ENCODE measurements around the gene ST6GALNAC1.
A peak's percentile ranks its signal among the peaks of the same experiment; 100 is the strongest.

The ST6GALNAC1 gene, protein sequence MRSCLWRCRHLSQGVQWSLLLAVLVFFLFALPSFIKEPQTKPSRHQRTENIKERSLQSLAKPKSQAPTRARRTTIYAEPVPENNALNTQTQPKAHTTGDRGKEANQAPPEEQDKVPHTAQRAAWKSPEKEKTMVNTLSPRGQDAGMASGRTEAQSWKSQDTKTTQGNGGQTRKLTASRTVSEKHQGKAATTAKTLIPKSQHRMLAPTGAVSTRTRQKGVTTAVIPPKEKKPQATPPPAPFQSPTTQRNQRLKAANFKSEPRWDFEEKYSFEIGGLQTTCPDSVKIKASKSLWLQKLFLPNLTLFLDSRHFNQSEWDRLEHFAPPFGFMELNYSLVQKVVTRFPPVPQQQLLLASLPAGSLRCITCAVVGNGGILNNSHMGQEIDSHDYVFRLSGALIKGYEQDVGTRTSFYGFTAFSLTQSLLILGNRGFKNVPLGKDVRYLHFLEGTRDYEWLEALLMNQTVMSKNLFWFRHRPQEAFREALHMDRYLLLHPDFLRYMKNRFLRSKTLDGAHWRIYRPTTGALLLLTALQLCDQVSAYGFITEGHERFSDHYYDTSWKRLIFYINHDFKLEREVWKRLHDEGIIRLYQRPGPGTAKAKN

DNA sequence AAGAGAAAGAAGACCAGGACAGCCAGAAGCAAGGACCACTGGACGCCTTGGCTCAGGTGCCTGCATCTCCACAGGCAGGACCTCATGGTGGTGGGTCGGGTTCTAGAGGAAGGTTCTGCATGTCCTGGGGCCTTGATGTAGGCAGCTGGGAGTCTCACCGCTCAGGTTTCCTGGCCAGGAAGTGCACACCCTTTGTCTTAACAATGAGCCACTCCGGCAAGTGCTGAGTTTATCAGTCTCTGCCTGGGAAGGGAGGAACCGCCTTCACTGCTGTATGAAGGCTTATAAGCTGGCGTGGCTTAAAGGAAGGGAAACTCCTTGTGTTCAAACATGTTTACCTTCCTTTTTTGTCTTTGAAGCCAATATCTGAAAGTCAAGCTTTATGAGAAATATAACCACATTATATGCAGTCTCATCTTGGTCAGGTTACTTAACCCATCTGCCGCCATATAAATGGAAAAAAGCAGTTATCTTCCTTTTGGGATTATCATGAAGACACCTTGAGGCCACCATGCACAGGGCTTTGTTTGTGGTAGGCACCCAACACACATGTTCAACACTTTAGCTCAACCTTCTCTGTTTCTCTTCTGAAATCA, at the start of gene ST6GALNAC1:
ST6GALNAC1 (minus strand) TSS at position 205 of the 596 bp plus-strand sequence; CDS start at position 86, 119 bp downstream.
- no peak for DNase-seq

DNA sequence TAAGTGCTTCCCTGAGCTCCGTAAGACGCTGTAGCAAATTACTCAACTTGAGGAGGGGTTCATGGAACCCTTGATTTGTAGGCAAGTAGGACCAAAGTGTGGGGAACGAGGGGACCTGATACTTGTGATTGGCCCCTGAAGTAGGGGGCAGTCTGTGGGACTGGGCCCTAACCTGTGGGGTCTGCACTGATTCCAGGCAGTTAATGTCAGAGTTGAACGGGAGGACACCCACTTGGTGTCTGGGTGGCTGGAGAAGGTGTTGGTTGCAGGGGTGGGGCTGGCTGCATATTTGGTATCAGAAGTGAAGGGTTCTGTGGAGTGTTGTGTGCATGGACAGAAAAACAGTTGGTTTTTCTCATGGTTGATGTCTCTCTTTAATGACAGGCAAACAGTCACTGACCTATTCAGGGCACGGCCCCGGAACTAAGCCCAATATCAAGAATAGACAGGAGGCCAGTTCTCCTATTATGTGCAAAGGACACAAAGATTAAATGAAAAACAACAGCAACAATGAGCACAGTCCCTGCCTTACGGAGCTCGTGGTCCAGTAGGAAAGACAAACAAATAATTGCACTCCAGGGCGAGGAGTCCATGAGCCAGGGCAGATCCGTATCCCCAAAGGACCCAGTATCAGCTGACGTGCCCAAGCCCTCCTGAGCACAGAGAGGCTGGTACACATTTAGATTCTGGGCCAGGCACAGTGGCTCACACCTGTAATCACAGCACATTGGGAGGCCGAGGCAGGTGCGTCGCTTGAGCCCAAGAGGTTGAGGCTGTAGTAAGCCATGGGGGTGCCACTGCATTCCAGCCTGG, 48.0 kb upstream of the ST6GALNAC1 start:
- DNase-seq = no peak

DNA sequence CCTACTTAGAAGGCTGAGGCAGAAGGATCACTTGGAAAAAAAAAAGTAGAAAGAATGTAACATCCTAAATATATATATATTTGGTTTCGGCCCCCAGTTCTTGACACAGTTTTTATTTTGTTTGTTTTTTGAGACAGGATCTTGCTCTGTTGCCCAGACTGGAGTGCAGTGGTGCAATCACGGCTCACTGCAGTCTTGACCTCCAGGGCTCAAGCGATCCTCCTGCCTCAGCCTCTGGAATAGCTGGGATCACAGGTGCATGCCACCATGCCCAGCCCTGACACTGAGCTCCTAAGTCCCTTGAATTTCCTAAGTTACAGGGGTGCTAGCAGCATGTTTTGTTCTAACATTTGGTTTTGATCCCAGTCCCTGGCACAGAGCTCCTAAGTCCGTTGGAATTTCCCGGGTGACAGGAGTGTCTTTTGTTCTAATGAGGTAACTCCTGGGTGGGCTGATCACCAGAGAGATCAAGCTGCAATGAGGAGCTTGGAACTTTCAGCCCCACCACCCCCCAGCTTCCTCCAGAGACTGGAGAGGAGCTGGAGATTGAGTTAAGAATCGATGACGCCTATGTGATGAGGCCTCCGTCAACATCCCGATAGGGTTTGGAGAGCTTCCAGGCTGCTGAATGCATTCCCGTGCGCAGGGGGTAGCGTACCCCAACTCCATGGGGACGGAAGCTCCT, 47.2 kb upstream of the ST6GALNAC1 start:
- DNase-seq = no peak

DNA sequence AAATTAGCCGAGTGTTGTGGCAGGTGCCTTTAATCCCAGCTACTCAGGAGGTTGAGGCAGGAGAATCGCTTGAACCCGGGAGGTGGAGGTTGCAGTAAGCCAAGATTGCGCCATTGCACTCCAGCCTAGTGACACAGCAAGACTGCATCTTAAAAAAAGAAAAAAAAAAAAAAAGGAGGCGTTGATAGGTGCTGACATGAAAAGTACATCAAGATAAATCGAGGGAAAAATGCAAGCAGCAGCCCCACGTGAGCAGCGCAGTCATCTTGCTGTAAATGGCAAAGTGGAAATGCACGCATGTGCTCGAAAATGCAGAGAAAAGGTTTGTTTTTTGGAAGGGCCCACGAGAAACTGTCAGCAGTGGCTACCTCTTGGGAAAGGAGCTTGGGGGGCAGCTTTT, 46.3 kb upstream of the ST6GALNAC1 start:
- no peak for DNase-seq

DNA sequence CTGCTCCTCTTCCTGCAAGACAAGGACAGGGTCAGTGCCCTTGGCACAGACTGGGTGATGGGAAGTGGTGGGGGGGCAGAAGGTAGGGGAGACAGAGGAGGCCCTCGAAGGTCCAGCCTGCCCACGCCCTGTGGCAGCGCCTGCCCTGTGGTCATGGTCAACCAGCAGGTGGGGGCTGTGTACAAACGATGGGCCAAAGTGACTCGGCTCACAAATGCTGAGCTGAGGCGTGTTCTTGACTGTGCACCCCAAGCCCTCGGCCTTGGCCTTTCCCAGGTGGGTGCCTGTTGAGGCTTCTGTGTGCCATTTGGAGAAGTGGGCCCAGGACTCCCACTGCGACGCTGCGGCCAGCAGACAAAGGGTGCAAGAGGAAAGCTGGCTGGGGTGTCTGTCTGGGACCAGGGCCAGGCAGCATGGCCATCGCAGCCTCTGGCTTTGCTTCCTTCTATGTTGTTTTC, 44.6 kb upstream of the ST6GALNAC1 start:
- DNase-seq = no peak

DNA sequence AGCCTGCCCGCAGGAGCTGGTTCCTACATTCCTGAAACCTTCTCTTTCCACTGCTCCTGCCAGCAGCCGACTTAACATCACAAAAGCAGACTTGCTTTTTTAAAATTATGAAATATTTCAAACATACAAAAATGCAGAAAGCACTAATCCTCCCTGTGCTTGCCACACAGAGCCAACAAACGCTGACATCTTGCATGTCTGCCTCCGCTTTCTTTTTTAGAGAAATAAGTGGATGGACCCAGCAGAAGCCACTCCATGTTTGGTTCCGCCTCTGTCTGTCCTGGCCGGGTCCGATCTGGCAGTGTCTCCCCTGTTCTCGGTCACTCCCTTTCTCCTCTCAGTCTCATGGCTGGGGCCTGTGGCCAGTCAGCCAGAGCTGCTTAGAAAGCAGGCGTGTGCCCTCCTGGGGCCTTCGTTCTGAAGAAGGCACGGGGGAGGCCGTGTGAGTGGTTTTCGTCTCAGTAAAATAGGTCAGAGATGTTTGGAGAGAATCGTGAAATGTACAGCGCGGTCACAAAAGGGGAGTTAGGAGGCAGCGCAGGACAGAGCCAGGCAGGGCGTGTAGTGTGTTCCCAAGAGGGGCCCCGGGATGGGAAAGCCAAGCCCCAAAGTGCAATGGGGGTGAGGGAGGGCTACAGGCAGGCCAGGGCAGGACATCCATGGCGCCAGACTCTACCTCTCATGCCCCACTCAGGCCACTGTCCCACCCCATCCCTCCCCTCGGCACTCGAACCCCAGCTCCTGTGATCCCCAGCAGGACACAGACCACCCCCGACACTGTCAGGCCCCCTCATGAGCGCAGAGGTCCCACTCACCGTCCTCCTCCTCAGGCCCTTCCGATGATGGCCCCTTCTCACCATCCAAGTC, 44.0 kb upstream of the ST6GALNAC1 start:
- DNase-seq = no peak

DNA sequence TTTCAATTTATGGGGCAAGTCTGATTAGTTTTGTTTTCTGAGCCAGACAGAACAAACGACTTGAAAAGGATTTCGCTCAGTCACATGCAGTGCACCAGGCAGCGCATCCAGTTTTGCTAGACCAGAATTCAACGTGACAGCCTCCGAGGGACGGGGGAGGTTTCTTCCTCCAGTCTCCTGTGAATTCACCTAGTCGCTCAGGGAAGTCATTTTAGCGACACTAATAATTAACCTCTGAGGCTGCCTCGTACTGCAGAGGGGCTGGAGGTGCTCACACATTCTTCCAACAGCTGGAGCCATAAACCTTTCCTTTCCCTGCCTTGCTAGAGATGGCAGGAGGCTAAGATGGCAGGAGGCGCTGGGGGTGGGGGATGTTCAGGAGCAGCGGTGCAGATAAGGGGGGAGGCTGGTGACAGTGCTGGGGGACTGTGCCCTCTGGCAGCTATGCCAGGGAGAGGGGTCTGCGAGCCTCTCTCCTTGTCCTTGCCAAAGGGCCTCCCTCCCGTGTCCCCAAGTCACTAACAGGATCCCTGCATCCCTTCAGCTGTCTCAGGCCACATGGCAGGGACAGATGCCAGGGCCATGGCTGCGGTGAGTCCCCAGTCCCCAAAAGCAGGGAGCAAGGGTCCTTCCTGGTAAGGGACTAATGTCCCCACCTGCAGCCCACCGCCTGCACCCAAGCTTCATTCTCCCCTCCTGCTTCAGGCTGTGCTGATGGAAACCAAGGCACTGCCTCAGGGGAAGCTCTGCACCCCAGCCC, 43.2 kb upstream of the ST6GALNAC1 start:
- DNase-seq = no peak

DNA sequence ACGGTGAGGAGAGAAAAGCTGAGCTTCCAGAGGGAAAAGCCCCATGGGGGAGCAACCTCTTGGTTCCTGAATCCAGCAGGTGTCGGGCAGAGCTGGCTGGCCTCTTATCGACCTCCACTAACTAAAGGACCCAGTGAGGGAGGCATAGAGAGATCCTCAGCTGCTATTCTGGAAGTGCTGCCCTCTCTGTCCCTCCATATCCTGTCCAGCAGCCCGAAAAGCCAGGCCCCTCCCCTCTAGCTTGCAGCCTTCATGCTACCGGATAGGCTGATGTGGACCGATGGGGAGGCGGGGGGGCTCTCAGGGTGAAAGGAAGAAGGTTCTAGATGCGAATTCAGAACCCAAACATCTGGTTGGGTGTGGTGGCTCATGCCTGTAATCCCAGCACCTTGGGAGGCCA, 42.3 kb upstream of the ST6GALNAC1 start:
- DNase-seq = no peak

DNA sequence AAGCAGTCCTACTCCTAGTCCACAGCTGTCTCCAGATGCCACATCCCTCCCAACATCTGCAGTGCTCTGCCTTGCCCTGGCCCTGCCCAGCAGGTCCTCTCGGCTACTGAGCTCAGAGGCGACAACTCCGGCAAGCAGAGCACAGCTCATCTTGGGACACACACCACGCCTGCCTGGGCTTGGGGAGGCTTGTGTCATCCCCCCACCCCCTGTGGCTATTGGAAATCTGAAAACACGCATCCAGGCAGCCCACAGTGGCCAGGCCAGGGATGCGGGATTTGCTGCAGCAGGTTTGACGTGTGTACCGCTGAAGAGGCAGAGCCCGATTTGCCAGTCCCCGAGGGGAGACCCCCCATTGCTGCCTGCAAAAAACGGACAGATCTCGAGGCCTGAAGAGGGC, 41.8 kb upstream of the ST6GALNAC1 start:
- DNase-seq = no peak

DNA sequence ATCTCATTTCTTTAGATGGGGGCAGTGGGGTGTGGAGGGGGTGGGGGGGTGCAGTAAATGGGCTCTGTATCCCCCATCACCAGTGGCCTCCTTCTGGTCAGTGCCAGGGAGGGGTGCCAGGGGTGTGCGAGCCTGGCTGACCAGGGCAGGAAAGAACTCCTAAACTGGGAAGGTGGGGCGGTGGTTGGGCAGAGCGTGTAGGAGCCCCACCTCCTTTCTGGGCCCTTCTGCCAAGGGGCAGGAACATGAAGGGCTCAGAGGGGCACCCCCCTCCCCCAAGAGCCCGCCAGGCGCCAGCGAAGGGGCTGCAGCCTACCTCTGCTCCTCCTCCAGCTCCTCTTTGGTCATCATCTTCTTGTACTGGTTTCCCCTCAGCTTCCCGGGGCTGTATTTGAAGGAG, 41.2 kb upstream of the ST6GALNAC1 start:
- DNase-seq = no peak

DNA sequence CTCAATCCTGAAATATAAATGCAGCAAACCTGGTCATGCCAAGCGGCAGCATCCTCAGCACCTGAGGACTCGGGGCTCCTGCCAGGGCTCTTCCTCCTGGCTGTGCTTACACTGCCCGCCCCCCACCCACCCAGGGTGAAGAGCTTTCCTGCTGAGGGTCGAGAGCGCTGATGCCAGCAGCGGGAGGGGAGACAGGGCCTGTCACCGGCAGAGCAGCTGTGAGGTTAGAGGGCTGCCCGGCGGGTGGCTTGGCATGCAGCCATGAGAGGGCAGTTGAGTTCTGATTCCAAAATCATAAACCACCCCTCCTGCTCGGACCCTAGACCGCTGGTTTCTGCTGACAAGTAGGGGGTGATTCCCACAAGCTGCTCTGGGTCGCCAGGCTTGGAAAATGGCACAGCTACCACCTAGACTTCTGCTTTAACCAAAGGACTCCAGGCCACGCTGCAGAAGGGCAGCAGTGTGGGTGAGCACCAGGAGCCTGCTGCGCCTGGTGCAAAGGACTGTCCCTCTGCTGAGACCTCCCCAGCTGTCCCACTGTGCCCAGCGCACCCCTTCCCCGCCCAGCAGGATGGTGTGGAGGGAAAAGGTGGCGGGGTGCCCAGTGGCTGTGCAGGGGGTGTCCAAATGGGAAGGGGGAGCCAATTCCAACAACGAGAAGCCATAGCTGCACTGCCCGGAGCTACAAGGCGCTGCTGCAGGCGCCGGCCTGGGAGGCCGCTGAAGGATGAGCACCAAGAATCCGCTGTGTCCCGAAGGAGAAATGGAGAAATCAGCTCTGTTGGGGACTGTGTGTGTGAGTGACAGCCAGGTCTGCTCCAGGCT, 40.6 kb upstream of the ST6GALNAC1 start:
- no peak for DNase-seq

DNA sequence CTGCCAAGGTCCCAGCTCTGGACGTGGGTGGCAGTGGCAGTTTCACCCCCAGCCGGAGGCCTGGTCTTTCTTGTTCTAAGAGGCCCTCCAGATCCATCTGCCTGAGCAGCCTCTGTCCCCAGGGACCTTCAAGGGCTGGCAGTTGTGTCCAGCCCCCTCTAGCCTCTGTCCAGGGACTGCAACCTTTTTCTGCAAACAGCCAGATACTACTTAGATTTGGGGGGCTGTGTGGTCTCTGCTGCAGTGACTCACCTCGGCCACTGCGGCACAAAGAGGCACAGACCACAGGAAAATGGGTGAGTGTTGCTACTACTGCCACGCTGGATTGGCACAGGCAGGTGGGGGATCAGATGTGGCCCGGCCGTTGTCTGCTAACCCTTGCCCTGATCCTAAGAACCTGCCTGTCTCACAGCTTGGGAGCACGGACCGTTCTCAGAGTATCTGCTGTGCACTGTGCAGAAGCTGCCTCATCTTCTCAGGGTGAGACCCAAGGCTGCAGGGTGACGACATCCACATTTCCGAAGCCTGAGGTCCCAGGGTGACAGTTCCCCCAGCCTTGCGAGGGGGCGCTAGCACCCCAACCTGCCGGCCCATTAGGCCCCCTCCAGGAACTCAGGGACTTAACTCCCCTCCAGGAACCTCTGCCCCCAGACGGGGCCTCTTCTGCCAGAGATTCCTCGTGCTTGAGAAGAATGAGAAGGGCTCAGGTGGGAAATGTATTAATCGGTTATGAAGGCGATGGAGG, 39.6 kb upstream of the ST6GALNAC1 start:
- no peak for DNase-seq

DNA sequence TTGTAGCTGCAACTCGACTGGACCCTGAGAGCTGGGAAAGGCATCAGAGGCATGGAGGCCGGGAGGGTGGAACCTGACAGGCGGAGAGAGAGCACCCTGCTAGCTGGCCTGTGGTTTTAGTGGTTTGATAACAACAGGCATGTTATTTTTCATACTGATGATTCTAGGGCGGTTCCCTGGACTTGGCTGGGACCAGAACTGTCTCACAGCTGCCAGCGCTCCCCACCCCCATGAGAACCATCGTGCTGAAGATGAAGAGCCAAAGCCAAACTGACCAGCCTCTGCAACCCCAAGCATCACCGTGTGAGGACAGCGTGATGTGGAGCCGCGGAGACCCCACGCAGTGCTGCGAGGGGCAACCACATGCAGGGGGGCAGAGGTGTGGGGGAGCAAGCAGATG, 38.7 kb upstream of the ST6GALNAC1 start:
- DNase-seq = peak; percentile 32

DNA sequence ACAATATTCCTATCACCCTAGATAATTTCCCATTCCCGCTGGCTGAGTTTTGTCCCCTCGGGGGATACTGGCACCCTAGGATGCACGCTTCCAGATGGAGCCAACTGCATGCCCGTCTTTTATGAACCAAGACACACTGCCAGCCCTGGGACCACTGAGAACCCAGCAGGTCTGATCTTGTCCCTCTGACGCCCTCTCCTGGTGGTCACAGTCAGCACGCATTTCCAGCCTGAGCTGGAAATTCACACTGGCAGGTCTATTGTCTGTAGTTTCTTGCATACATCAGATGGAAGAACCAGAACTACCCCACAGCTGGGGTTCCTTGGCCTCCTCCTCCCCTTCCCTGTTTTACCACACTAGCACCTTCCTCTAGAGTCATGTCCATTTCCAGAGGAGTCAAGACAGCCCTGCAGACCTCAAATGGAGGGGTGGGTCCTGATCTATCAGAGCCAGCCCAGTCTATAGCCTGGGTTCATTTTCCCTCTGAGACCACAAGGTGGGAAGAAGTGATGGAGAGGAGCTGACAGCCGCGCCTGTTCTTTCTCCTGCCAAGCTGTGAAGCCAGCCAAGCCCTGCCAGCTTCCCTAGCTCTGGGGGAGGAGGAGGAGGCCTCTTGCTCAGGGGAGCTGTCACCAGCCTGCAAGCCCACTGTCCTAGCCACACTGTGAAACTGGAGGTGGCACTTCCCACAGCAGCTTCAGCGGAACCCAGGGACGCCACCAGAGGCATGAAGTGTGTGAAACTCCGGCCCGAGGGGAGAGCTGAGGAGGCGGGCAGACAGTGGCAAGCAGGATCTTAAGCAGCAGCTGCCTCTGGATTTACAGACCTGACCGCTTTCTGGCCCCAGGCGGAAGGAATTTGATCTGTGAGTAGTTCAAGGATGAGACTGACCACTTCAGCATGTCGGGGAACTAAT, 37.9 kb upstream of the ST6GALNAC1 start:
- DNase-seq = peak; percentile 55

DNA sequence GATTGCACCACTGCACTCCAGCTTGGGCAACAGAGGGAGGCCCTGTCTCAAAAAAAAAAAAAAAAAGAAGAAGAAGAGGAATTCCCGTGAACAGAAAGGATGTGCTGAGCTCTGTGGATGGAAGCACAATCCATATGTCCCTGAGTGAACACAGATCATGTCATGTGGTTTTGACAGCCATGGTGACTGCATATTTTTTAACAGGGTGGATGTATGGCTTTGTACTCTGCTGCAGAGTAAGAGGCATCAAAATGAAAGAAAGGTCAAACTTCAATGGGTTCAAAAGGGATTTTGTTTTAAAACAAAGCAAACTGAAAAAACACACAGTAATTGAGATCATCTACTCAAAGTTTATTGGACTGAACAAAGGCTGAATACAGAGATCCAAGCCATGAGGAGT, 35.7 kb upstream of the ST6GALNAC1 start:
- DNase-seq = no peak

DNA sequence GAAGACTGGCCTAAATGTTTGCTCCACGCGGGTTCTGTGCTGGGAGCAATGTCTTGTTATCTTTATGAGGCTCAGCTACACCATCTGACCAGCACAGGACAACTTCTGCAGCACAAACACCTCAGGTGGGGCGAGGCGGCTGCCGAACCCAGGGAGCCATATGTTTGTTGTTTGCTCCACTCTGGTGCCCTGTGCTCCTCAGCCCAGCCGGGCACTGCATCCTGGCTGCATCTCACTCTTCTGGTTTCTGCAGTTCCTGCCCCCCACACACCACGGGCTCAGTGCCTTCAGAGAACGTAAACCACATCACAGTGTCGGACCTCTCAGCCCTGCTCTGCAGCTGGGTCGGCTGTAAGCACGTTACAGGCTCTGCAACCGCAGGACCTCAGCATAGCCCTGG, 34.8 kb upstream of the ST6GALNAC1 start:
- no peak for DNase-seq

DNA sequence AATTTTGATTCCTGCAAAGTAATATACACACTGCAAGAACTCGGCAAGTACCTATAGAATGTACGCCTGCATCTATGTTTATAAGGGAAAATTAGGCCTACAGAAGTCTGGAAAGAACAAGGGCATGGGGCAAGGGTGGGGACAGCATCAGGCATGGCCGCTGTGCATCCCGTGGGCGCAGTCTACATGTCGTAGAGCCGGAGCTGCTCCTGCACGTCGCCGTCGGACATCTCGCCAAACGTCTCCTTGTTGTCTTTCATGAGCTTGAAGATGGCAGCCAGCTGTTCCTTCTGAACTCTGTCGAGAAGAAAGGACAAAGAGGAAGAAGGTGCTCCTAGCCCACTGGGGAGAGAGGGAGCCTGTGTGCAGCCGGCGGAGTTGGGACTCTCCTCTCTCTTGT, 33.8 kb upstream of the ST6GALNAC1 start:
- DNase-seq = no peak

DNA sequence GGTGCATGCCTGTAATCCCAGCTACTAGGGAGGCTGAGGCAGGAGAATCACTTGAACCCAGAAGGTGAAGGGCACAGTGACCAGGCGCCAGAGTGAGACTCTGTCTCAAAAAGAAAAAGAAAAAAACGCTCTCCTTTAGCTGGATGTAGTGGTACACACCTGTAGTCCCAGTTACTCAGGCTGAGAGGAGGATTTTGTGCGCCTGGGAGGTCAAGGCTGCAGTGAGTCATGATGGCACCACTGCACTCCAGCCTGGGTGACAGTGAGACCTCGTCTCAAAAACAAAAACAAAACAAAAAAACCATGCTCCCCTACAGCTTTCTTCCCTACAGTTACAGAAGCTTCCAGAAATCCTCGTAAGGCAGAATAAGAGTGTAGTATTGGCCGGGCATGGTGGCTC, 33.1 kb upstream of the ST6GALNAC1 start:
- no peak for DNase-seq

Measured in fibroblast of skin of right biceps (primary cell).